GM19438 (cell line): Measurements from ENCODE around the gene DSTN.

ENCODE experiments used
- ATAC-seq: cut with Tn5 transposase; IDR thresholded peaks from one replicate; pipeline ENCODE4 v1.9.1; 2021; ENCODE audit warnings: low read depth; ENCODE audit not compliant: unreplicated experiment

The DSTN gene

DNA sequence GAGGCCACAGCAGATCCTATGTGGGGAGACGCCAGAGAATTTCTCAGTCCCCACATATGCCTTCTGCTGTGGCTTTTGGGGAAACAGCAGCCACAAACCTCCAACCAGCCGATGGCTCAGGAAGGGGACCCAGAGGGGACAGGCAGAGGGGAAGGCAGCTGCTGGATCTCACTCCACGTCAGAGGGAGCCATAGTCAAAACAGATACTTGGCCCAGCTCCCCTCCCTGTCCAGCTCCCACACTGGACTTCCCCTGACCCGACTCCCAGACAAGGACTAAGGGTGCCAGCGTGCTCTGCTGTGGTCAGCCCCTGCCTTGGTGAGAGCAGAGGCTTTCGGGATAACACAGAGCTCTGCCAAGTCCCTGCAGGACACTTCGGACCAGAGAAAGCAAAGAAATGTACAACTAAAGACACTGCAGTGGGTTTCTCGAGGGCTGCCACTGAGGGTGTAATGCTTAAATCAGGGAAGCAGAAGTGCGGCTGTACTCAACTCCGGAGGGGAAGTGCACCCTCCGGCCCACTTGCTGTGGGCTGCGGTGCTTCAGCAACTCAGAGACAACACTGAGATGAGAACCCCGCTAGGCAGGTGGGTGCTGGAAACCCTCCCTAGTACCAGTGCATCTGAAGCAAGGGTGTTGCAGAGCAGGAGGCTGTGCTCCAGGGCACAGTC, 64.9 kb downstream of the DSTN start:
- ATAC-seq, result no peak

DNA sequence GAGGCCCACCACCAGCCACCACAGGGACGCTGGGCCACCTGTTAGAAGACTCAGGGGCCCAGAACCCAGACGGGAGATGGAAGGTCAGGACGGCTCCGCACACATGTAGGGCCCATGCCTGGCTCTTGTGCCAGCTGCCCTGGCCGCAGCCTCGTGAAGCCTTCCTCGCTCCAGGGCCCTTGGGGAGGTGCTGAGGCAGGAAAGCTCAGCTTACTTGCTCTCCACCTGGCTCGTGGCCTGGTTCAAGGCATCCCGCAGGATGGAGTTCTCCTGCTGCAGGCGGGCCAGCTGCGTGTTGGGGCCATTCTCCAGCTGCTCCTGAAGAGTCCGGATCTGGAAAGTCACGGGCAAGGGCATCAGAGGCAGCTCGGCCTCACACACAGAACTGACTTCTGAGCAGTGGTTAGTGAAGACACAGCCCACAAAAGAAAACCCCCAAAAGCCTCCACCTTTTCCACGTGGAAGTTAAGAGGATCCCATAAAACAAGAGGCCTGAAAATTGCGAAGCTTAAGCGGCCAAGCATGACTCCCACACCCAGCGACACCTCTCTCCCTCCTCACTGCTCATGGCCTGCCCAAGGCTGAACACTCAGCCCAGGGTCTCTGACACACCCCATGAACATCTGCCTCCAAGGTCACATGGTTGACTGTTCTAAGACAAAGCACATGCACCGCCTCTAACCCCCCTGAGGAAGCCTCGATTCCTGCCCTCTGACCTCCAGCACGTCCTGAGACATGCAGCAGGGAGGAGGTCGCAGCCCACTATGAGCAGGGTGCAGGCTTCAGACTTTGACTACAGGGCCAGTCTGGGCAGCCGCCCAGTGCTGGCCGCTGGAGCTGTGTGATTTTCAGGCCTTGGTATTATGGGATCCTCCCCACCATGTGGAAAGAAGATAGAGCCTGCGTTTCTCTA, 65.7 kb downstream of the DSTN start:
- ATAC-seq, result no peak

DNA sequence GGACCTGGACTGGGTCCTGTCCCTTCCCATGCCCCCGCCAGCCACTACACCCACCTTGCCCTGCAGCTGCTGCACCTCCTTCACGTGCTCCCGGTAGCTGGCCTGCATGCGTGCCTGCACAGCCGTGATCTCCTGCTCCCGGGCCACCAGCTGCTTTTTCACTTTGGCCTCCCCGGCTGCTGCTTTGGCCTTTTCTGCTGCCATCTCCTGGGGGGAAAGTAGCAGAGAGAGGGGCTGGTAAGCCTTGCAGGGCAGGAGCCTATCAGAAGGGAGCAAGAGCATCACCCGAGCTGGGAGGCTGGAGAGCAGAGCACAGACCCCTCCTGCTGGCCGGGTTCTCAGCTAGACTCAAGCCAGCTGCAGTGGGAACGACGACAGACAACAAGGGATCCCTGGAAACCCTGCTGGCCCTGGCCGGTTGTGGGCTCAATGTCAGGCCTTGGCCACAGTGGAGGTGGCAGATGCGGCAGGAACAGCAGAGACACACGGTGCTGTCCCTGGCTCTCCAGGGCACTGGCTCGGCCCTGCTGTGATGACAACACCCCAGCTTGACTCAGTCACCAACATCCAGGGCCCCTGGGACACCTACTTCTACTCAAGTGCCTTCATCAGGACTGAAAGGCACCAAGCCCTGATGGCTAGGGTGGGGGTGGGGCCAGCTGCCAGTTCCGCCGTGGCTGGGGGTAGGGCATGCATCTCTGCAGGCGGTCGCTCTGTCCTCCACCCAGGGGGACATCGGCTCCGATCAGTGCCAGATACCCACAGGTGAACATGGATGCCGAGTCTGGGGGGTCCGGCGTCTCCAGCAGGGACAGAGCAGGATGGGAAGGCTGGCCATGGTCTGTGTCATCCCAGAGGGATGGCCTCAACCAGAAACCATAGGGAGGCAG, 66.9 kb downstream of the DSTN start:
- no peak for ATAC-seq

DNA sequence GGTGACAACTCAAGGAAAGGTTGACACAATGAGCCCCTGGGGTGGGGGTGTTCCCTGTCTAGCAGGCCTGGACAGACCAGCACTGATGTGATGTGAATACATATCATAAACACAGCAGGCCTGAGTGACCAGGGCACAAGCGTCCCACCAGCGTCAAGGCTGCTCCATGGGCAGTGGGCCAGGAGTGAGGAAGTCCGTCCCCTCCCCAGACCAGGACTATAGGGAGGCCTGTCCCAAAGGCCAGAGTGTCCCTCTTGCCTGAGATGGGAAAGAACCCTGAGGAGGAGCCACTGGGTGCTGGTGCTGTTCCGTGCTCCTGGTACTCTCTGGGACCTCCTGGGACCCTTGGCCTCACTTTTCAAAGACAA, 67.5 kb downstream of the DSTN start:
- no peak for ATAC-seq

DNA sequence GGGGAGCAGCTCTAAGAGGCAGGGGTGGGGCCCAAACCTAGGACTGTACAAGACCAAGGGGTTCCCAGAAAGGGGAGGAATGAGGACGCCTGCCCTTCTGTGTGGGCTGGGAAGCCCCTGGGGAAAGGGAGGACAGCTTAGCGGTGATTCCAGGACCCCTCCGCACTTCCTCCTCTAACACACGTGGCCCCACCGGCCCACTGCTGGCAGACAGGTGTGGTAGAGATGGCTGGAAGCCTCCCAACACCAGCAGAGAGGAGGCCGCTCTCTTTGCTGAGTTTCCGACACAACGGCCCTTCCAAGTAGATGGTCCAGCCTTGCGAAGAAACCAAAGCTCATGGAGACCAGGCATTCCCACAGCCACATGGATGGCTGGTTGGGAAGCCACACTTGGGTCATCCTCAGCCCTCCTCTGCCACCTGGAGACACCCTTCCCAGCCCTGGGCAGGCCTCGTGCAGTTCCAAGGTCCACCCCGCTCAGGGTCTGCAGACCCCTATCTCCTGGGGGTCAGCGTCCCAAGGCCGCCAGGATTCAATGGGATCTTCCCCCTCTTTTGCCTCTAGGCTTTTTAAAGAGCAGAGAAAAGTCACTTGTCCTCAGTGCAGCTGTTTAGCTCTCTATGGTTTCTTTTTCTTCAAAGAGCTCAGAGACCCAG, 68.2 kb downstream of the DSTN start:
- no peak for ATAC-seq

DNA sequence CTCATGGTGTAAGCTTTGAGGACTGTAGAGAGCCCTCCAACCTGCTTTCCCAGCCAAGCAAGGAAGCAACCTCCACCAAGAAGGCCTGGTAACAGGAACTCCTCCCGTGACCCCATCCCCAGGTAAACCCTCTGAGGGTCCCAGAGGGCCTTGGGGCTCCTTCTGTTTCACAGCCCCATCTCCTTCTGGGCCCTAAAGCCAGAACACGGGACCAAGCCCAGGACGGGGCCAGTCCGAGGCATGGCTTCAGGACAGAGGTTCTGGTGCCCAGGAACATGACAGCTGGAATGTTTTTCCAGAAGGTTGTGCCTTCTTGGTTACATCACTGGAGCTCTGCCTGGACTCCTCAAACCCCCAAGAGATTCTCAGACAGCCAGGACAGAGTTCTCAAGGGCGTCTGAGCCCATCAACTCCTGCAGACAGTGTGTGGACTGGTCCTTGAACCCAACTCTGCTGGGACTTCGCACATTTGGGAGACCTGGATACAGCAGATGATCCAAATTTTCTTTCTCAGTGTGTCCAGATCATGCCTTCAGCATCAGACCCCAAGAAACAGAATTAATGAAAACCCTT, 69.0 kb downstream of the DSTN start:
- ATAC-seq, result no peak

DNA sequence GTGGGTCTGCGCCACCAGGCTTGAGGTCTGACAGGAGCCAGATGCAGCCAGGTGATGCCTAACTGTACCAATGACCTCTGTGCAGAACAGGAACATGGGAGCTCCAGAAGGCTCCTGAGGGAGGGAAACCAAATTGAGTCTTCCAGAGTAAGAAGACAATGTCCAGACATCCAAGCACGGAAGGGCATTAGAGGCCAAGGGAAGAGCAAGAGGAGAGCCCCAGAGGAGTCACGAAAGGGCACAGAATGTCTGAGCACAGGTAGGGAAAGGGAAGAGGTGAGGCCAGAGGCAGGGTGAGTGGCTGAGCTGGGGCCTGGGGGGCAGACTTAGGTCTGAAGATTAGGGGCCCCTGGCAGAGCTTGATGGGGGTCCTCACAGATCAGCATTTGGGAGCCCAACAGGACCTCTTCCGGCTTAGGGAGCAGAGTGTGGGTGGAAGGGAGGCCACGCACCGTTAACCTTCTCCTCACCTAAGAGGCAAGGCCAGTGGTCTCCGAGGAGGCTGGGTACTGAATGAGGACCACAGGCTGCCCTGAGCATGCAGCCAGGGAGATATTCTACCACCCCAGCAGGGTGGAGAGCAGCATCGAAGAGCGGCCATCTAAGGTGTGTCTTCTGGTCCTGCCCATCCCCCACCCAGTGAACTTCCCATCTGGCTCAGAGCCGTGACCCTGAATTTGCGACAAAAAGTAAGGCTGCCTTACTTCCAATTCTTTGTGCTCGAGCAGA, 70.4 kb downstream of the DSTN start:
- ATAC-seq, result no peak

DNA sequence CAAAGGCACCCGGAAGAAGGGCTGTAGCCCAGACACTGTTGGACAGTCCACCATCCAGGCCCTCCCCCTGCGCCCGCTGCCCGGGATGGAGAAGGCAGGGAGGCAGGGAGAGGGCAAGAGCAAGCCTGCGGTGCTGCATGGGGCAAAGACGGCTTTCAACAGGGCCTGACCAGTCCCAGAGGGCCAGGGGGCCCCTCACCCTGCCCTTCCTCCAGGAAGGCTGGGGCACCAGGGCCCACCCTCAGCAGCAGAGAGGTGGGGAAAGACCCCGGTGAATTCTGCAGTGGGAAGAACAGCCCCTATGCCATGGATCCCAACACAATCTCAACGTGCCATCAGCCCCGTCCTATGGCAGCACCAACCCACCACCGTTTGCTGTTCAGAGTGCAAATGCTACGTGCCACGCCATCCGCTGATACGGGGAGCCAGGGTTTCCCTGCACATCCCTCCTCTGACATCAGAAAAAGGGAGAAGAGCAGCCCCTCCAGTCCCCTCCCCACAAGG, 71.1 kb downstream of the DSTN start:
- ATAC-seq, result no peak

DNA sequence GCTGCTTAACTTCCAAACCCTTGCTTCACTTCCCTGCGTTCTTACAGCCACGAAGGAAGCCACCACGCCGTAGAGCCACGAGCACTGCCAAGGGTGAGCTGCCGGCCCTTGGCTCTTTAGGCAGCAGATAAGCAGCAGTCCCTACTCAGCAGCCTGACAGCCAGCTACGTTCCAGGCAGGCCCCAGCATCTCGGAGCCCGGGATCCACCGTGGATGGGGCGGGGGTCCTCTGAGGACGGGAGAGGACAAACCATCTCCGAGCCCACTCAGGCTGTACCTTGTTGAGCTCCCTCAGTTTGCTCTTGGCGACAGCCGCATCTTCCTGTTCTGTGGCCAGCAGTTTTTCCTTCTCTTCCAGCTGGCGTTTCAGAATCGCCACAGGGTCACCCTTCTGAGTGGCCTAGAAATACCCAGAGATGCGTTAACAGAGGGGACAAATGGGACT, 71.7 kb downstream of the DSTN start:
- ATAC-seq, result no peak

DNA sequence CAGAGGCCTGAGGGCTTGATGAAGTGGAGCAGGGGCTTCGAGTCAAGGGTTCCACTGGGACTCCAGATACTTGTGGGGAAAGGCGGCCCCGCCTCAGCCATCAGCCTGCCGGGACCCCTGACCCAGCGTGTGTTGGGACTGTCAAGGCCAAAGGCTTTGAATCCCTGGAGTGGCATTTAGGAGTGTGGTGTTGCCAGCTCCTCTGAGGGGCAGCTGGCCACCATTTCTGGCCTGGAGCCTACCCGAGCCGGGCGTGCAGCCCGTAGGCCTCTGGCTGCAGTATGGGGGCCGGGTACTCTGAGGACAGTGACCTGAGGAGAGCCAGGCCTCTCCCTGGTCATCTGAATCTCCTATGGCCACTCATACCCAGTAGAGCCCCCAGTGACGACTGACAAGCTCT, 72.1 kb downstream of the DSTN start:
- no peak for ATAC-seq

DNA sequence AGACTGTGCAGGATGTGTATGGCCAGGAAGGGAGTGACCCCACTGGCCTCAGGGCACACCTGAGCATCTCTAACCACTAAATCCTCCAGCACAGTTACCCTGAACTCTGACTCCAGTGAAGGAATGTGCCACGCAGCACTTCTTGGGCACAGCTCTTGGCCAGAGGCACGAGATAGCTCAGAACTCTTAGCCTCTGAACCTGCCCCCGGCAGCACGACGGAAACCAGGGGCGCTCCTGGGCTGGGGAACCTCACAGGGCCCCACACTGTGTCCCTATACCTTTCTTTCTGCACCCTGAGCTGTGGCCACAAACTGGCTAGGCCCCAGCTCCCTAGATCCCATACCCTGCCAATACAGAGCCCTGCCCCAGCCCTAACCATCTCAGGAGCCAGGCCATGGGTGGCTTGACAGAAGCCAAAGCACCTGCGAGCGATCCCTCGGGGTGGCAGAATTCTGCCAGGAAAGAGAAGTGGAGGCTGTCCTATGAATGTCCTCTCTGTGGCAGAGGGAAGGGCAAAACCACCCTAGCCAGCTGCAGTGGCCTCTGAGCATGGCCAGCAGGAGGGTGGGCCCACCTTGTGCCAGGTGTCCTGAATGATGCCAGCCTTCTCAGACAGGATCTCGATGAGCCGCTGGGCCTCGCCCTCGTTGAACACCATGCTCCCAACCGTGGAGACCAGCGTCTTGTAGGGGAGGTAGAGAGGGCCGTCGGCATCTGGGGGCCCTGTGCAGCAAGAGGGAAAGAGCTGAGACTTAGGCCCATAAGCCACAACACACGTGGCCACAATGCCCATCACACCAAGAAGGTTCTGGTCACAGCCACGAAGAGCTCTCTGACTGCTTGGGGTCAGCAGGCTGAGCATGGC, 72.8 kb downstream of the DSTN start:
- ATAC-seq, result no peak

DNA sequence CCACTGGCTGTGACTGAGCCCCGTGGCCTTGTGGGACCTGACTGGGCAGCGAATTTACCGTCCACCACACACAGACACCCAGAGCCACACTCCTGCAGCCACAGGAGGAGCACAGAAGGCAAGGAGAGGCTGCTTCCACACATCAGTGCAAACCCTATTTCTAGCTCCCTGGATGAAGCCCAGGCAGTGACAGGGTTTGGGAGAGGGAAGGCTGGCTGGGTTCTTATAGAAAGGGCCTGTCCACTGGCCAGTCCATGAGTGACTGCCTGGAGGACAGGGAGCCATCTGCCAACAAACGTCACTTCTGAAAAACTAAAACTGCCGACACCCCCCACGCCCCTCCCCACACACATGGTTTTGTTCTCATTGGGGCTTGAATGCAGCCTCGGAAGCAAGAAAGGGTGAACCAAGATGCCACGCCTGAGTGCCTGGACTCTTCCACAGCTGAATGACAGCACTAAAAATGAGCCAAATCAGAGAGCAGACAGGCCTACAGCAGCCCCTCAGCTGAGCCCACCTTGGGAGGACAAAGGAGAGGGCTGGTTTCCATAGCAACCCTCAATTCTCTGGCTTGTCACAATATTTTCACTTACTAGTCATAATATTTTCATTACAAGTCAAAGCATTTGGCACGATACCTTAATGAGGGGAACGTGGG, 73.8 kb downstream of the DSTN start:
- no peak for ATAC-seq

DNA sequence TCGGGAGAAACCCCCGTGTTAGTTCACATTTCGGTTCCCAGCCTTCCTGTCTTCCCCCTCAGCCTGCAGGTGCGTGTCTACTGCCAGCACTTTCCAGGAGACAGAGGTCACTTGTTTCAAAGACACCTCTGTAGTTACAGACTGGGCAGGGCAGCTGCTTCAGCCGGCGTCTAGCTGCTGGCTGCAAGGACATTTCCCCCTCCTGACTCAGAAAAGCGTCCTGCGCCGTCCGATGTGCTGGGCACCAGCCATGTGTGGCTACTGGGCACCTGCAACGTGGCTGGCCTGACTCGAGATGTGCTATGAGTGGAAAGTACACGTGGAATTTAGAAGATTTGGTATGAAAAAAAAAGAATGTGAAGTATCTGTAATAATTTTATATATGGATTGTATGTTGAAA, 74.6 kb downstream of the DSTN start:
- no peak for ATAC-seq

DNA sequence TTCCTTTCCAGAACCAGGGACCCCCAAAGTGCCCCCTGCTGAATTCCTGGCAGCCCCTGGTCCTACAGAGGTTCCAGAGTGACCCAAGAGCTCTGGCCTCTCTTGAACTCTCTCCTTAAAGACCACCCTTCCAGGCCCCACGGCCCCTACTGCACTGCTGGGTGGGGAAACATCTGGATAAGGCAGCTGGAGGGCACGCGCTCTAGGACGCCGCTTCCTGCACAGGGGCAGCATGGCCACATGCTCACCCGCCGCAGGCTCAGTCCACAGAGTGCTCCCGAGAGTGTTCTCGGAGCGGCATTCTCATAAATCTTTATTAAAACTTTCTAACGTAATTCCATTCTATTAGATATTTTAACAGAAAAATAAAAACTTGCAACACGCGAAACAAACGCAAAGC, 75.1 kb downstream of the DSTN start:
- no peak for ATAC-seq

DNA sequence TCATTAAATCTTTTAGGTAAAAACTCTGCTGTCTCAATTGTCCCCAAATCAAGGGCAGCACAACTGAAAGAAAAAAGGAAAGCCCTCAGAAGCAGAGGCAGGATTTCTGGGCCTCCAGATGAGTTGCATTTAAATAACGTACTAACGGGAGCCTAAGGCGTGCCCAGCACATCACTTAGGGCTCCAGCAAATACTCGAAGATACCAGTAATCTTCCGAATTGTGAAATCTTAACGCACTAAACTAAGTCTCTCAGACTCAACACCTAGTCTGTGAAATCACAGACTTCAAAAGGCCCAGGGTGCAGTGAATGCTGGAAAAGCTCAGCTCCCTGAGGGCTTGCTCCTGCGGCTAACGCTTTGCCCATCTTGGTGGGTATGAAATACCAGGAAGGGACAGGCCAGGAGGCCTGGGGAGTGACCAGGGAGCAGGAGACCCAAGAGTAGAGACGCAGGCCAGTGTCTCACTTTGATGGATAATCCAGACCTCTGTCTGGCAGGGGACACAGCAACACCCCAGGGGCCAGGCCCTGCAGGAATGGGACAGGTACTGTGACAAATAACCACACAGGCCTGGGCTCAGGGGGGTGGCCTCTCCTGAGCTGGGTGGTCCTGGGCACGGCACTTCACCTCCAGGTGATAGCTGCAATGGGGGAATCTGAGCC, 75.8 kb downstream of the DSTN start:
- no peak for ATAC-seq

DNA sequence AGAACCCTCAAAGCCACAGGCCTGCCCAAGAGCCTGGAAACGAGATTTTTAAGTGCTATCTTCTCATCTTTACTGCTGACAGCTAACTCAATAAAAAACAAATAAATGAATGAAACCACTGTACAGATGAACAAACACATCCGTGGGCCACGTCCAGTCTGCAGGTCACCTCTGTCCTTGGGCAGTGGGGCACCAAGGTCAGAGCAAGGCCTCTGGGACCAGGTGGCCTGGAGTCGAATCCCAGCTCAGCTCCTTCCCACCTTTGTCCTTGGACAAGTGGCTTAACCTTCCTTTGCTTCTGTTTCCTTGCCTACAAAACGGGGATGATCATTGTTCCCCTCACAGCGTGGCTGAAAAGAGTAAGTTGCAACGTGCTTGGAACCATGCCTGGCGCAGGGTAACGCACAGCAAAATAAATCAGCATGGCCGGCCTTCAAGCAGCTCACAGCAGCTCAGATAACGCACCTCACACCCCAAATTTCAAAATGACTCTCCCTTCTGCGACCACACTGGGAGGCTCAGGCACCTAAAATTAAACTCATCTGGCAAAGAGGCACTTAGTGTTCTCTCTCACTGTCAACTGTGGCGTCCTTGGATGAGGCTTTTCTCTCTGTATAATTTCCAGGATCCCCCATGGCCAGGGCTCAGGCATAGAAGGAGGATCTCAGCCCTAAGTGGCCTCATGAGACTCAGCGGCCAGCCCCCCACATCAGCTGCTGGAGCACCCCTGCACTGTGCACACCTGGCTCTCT, 76.5 kb downstream of the DSTN start:
- ATAC-seq, result no peak

DNA sequence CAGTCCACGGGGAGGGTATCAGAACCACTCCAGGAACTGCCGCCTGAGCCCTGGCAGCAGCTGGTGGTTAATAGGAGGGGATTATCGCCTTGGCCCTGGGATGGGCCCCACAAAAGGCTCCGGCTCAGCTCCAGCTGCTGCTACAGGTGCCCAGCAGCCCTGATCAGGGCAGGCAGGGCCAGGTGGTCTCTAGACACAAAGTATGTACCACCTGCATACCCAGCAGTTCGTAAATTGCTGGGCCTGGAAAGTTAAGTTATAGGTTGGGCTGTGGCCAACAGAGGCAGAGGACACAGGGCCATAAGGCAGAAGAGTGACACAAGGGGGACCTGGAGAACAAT, 77.1 kb downstream of the DSTN start:
- ATAC-seq, result no peak
